NCI-H128 (cell line): ENCODE results near the gene TECR.
"Not testable (repeated sequence)": the region's sequence is repeated elsewhere in the genome, so short reads cannot be mapped to it uniquely, and the experiment has no call there.

Experiments used
- DNase-seq: peaks from one replicate; lab custom pipeline; 2025; ENCODE audit not compliant: unreplicated experiment; lab: John Stamatoyannopoulos, UW

TECR gene

DNA sequence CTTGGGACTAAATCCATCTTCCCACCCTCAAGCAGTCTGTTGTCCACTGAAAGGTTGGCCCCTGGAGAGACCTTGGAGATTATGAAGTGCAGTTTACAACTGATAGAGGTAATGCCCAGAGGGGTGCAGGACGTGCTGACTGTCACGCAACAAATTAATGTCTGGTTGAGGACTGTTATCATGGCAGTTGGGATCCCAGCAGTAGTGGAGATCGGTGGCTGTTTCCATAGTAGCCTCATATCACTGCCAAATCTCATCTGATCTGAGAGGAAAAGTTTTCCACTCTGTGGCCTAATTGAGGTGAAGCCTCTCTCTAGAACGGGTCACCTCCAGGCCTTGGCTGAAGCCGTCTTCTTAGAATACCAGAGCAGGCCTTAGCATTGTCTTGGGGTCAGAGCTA is 4.1 kb downstream of the TECR start:
- no peak for DNase-seq

DNA sequence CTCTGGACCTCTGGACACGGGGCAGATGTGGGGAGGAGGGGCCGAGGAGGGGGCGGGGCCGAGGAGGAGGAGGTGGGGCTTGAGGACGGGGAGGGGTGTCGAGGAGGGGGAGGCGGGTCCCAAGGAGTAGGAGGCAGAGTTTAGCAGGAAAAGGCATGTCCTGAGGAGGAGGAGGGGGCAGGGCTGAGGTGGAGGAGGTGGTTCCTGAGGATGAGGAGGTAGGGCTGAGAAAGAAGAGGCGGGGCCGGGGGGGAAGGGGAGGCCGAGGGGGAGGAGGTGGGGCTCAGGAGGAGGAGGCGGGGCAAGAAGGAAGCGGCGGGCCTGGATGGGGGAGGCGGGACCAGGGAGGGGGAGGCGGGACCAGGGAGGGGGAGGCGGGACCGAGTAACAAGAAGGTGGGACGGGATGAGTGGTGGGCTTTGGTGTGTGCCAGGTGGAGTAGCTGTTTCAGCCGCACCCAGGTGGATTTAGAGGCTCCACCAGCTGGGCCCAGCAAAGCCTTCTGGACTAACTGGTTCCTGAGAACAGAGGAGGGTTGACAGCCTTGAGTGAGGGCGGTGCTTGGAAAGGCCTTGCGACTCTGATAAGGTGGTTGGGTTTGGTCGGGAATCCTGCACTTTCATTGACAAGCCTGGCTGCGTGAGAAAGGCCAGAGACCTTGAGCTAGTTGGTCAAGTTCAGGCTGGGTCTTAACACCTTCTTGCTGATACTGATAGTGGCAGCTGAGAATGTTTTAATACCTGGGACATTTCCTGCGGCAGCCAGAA is 7.7 kb downstream of the TECR start:
- DNase-seq: no peak

DNA sequence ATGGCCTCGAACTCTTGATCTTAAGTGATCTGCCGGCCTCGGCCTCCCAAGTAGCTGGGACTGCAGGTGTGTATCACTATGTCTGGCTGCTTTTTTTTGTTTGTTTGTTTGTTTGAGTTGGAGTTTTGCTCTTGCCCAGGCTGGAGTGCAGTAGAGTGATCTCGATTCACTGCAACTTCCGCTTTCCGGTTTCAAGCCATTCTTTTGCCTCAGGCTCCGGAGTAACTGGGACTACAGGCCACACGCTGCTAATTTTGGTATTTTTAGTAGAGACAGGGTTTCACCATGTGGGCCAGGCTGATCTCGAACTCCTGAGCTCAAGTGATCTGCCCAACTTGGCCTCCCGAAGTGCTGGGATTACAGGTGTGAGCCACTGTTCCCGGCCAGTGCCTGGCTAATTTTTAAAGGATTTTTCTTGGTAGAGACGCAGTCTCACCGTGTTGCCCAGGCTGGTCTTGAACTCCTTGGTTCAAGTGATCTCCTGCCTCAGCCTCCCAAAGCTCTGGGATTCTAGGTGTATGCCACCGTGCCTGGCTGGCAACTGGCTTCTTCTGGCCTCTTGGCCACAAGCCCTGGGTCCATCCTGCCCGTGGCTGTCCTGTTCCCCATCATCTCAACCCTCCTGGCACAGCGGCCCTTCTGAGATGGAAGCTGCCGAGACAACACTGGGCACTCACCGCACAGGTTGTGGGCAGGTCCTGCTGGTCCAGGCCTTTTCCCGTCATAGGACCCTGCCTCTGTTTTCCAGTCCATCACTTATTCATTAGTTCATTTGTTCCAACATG is 11.5 kb downstream of the TECR start:
- no peak for DNase-seq

DNA sequence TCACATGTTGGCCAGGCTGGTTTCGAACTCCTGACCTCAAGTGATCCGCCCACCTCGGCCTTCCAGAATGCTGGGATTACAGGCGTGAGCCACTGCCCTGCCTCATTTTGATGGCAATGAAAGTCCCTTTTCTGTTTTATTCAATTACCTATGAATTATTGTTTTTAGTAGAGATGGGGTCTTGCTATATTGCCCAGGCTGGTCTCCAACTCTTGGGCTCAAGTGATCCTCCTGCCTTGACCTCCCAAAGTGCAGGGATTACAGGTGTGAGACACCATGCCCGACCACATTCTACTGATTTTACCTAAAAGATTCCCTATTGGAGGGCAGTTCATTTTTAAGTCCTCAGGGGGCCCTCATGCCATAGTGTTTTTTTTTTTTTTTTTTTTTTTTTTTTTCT is 12.6 kb downstream of the TECR start:
- not testable (repeated sequence) for DNase-seq

DNA sequence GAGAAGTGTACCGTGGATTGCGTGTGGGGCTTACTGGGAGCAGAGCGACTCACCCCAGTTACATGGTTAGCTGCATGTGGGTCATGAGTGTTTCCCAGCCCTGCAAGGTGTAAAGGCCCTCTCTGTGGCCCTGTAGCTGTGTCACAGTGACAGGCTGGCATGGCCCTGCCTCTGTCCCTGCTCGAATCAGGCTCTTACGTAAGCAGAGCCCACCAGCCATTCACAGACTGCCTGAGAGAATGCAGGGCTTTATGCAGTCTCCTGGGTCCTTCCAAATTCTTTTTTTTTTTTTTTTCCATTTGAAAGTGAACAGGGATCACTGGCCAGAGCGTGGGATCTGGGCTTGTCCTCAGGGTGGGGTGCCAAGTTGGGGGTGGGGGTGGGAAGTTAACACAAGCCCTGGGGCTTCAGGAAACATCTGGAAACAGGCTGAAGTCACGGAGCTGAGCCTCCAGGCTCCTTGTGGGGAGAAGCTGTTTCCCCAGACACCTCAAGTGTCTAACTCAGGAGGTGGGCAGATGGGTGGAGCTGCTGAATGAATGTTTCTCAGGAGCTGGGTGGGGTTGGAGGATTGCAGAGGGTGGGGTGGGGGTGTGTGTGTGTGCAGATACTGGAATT is 13.4 kb downstream of the TECR start:
- DNase-seq: no peak

DNA sequence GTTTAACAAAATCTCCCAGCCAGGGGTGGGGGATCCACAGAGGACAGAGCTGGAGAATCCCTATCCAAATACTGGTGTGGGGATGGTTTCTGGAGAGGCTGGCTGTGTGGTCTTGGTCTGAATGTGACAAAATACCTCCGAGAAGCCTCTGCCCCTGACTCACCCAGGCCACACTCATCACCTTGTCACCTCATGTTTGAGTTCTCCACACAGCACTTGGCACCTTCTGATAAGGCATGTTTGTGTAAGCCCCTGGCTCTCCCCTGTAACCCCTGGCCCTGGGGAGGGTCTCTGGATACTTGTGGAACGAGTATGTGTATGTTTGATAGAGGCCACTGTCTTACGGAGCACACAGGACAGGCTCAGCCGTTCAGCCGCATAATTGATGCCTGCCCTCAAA is 14.7 kb downstream of the TECR start:
- no peak for DNase-seq

DNA sequence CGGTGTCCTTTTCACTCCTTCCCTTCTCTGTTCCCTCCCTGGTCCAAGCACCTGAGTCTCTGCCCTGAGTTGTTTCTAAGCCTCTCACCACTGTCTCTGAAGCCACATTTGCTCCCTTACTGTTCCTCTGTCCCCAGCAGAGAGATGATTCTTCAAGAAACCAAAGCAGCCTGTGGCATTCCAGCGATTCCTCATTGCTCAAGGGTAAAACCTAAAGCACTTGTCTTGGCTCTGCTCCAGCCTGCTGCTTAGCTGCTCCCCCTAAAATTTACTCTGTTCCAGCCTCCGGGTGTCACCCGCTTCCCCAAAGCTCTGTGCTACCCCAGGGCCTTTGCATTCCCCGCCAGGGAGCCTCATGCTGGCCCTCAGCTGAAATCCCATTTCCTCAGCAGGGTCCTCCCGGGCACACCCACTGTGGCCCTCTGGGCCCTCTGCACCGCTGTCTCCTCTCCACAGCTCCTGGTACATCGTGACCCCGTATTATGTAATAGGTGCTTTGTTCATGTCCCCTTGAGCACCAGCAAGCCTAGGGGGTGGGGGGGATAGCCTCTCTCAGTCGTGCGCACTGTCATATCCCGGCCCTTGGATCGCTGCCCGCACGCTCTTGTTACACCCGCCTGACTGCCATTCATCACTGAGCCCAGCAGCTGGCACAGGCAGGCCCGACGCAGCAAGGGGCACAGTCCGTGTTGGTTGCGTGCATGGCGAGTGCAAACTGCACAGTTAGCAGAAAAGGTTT is 15.8 kb downstream of the TECR start:
- peak; percentile 94 for DNase-seq

DNA sequence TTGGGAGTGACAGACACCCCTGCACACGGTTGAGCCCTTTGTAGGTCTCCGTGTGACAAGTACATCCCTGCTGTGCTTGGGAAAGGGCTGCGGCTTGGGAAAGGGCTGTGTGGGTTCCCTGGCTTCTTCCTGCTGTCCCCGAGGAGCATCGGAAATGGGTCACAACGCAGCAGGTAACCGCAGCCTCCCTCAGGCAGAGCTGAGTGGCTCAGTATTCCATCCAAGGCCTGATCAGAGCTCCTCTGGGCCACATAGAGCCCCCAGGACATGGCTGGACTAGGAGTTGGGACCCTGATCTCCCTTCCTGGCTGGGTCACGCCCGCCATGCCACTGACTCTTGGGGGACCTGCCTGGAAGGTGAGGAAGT is 16.3 kb downstream of the TECR start:
- no peak for DNase-seq

DNA sequence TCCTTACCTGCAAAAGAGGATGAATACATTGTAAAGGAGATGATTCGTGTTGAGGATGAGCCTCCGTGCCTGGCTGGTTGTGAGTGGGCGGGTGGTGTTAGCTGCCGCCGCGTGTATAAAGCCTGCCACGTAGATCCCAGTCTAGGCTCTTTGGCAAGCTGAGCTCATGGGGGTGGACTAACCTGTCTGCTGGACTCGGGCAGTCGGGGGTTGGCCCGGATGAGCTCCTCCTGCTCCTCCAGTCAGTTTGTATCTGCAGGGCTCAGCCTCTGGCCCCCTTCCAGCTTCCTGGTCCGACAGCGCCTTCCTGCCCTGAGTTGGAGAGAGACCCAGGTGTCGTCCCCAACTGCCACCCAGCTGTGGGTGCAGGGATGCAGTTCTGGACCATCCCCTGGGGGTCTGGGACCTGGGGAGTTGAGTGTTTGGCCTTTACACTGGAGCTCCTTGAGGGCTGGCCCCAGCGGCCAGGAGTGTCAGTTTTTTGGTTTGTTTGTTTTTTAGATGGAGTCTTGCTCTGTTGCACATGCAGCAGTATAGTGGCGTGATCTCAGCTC is 20.9 kb downstream of the TECR start:
- DNase-seq: no peak

DNA sequence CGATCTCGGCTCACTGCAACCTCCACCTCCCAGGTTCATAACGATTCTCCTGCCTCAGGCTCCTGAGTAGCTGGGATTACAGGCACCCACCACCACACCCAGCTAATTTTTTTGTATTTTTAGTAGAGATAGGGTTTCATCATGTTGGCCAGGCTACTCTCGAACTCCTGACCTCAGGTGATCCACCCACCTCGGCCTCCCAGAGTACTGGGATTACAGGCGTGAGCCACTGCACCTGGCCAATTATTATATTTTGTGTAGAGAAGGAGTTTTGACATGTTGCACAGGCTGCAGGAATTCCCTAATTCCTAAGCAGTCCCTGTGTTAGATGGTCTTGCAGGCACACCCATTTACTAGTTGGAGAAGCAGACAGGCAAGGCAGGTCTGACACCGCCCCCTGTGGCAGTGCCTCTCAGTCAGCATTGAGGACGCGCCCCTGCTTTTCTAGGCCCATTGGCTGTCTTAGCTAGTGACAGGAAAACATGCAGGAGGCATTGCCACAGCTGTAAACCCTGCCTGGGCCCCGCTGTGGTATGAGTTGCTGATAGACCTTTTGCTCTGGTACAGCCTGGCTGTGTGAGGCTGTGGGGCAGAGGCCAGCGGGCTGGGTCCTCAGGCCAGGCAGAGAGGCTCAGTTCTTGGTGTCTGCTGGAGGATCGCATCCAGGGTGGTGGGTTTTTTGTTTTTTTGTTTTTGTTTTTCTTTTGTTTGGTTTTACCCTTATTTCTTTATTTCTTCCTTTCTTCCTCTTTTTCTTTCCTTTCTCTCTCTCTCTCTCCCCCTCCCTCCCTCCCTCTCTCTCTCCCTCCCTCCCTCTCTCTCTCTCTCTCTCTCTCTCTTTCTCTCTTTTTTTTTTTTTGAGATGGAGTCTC is 22.0 kb downstream of the TECR start:
- DNase-seq: not testable (repeated sequence)

DNA sequence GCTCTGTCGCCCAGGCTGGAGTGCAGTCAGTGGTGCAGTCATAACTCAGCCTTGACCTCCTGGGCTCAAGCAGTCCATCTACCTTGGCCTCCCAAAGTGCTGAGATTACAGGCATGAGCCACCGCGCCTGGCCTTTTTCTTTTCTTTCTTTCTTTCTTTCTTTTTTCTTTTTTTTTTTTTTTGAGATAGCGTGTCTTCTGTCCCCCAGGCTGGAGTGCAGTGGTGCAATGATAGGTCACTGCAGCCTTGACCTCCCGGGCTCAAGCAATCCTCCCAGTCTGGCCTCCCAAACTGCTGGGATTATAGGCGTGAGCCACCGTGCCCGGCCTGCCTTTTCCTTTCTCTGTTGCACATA is 22.6 kb downstream of the TECR start:
- not testable (repeated sequence) for DNase-seq

DNA sequence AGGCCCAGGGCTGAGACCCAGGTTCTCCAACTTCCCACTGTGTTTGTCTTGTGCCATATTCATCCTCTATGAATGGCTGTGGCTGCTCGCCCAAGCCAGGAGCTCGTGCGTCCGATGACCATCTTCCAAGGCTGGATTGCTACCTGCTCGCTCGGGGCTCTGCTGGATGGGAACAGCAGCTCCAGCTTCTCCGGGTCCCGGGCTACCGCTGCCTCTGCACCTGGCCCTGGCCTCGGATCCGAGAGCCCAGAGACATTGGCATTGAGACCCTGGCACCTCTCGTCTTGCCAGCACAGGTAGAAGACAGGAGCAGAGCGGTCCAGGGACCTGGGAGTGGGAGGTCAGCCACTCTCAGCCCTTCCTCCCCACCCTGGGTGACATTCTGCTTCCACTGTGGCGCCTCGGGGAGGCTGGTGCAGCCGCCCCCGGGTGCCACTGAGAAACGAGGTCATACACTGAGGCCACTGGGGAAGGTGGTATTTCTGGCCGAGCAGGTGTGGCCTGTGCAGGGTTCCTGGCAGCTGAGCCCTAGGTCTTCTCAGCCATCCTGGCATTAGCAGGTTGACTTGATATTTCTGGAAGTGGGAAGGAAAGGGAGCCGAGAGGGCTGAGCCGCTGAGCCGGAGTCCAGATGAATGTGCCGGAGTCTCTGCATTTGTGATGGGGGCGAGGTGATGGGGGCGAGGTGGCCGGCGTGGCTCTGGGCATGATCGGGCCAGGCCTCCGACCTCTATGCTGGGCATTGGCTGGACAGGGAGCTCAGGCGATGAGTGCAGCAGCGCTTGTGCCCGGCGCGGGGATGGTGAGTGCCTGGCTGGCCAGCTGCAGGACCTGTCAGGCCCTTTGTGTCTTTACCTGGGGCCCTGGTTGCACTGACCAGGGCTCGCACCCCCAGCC is 23.9 kb downstream of the TECR start:
- DNase-seq: no peak

DNA sequence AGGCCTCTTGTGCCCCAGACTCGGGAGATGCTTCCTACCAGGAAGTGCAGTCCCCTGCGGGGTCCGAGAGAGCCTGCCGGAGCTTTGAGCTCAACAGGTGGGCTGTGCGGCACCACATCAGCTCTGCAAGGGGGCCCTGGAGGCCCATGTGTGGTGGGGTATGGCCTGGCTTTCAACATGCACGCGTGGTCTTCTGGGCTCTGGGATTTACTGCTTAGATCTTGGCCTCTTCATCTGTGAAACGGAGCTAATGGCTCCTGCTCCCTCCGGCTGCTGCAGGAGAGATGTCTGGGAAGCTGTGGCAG is 24.5 kb downstream of the TECR start:
- DNase-seq: no peak

DNA sequence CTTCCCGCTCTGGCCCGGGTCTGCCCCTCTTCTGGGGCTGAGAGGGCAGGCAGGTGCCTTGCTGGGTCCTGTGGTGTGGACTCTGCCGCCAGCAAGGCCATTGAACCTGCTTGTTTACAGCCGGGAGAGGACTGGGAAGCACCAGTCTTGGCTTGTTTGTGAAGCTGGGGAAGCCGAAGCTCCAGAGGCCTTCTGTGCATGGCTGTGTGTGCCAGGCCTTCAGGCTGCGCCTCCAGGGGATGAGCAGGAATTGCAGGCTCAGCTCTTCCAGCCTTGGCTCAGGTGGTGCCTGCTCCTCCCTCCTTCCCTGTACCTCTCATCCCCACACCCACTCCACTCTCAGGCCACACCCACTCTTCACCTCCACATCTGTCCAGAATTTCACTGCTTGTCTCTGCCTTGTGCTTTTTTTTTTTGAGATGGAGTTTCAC is 25.0 kb downstream of the TECR start:
- DNase-seq: peak; percentile 31

DNA sequence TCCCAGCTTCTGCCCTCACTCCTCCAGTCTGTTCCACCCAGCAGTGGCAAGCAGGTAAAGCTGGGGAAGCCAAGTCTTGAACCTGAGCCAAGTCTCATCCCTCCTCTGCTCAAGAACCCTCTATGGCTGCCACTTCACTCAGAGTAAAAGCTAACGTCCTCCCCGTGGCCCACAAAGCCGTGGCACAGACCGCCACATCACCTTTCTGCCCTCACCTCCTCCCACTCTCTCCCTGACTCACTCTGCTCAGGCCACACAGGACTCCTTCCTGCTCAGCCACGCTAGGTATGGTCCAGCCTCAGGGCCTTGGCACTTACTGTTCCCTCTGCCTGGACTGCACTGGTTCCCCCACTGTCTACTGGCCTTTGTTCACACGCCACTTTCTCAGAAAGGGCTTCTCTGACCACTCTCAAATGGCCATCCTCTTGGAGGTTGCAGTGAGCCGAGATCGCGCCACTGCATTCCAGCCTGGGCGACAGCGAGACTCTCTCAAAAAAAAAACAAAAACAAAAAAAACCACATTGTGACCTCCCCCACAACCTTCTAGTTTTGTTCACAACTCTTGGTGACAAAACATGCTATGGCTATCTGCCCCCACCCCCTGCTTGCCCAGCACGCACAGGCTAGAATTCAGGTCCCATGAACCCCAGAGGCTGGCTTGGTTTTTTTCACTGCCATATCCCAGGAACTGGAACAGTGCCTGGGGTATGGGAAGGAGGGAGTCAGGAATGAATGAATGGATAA is 26.7 kb downstream of the TECR start:
- DNase-seq: no peak

DNA sequence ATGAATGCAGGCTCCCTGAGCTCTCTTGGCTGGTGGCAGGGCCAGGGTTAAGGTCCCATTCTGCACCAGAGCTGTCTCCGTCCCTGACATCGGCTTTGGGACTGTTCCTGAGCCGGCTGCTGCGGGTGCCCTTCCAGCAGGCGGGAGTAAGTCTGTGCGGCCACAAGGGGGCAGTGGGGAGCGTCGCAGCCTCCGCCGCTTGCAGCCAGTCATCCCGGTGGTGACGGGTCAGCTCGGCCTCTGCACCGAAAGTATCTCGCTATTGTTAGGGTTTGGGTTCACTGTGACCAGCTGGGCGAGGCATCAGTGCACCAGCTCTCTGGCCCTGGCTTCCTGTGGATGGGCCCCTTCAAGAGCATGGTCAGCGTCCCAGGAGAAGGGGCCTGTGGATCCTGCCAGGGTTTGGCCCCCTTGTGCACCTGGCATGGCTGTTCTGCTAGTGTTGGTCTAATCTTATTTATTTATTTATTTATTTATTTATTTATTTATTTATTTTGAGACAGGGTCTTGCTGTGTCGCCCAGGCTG is 27.3 kb downstream of the TECR start:
- DNase-seq: no peak

DNA sequence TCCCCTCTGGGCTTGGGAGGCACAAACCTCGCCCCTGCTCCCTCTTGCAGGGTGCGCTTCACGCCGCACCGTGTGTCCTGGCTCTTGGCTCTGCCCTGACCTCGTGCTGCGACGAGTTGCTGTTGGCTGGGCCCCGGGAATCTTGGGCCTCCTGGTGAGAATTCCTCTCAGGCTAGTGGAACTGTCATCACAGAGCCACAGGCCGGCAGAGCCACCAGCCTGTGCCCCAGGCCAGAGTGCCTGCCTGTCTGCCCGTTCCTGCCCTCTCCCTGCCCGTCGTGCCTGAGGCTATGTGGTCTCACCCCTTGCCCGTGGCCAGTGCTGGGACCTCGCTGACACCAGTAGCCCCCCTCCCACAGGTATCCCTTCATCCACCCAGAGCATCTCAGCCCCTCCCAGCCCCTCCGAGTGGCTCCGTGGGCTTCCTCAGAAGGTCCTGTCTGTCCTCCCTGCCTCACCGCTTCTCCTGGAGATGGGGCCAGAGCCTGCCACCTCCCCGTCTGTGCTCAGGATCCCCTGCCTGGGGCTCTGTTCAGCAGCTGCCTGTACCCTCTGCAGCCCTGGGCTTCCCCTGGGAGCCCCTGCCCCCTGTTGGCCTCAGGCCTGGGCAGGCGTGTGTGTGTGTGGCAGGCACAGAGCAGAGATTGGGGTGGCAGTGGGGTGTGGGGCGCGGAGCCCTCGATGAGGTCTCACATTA is 29.1 kb downstream of the TECR start:
- DNase-seq: no peak
